Activated CD8-positive, alpha-beta memory T cell treated with anti-CD3 and anti-CD28 coated beads for 48 hours (primary cell): ENCODE results near the gene CHST12.
"Not testable (repeated sequence)": the region's sequence is repeated elsewhere in the genome, so short reads cannot be mapped to it uniquely, and the experiment has no call there.

Experiments used
- DNase-seq, 3 experiments: peaks; one replicate each; pipeline ENCODE4 v3.0.0-alpha.2; 2020; ENCODE audit warnings: low read depth in 2 of 3, low spot score in 2 of 3

The CHST12 gene

DNA sequence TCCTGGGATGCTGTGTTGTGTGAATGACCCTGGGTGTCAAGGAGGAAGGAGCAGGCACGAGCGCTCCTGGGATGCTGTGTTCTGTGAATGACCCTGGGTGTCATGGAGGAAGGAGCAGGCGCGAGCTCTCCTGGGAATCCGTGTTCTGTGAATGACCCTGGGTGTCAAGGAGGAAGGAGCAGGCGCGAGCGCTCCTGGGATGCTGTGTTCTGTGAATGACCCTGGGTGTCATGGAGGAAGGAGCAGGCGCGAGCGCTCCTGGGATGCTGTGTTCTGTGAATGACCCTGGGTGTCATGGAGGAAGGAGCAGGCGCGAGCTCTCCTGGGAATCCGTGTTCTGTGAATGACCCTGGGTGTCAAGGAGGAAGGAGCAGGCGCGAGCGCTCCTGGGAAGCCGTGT lies 25.9 kb upstream of the CHST12 start:
- DNase-seq: not testable (repeated sequence)

DNA sequence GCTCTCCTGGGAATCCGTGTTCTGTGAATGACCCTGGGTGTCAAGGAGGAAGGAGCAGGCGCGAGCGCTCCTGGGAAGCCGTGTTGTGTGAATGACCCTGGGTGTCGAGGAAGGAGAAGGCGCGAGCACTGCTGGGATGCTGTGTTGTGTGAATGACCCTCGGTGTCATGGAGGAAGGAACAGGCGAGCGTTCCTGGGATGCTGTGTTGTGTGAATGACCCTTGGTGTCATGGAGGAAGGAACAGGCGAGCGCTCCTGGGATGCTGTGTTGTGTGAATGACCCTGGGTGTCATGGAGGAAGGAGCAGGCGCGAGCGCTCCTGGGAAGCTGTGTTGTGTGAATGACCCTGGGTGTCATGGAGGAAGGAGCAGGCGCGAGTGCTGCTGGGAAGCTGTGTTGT lies 25.3 kb upstream of the CHST12 start:
- DNase-seq: not testable (repeated sequence)

DNA sequence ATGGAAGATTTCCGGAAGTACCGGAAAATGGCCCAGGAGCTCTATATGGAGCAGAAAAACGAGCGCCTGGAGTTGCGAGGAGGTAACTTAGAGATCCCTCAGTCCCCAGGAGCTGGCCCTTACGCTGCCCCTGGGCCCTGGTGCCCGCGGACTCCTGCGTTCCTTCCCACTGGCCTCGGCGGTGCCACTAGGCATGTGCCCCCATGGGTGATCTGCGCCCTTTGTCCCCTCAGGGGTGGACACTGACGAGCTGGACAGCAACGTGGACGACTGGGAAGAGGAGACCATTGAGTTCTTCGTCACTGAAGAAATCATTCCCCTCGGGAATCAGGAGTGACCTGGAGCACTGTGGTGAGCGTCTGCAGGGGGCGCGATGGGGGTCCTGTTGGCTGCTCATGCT lies 24.2 kb upstream of the CHST12 start:
- DNase-seq: no peak

DNA sequence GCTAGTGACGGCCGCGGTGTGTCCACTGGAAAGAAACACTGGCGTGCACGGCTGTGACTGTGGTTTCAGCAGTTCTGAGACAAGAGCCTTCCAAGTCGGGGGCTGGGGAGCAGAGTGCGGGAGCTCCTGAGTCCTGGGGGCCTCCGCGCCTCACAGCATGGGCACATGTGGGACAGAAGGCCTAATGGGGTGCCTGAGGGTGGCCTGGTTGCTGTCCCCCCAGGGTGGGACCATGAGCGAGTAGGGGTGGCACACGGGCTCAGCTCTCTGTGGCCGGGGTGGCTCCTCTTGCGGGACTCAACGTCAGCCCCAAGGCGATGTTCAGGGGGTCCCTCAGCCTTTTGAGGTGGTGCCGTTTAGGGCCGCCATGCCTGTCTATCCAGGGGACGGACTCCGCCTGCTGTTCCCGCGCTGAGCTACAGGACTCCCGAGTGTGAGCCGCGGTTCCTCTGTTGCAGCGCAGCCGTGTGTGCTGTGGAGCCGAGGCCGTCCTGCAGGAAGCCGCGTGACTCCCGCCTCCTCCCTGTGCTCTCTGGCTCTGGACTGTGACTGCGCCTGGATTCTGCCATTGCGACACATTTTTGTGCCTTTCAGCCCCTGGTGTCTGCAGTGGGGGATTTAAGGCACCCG lies 23.5 kb upstream of the CHST12 start:
- no peak for DNase-seq

- DNase-seq: no peak
Observed at GRCh38 chr7:2380461-2380860, 22.9 kb upstream of the CHST12 start.

DNA sequence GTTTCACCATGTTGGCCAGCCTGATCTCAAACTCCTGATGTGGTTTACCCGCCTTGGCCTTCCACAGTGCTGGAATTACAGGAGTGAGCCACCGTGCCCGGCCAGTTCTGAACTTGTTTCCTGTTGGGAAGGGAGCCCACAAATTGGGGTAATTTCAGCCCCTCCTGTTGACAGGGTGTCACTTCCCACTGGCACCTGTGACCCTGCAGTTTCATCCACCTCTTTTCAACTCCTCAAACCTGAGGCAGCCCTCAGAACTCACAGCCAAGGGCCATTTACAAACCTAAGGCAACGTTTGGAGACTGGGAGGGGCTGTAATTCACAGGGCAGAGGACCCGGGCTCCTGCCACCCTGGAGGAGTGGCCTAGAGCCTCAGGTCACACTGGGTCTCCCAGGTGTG lies 22.2 kb upstream of the CHST12 start:
- DNase-seq: no peak

GRCh38 chr7:2381881-2382509 lies 21.4 kb upstream of the CHST12 start:
- DNase-seq: no peak

DNA sequence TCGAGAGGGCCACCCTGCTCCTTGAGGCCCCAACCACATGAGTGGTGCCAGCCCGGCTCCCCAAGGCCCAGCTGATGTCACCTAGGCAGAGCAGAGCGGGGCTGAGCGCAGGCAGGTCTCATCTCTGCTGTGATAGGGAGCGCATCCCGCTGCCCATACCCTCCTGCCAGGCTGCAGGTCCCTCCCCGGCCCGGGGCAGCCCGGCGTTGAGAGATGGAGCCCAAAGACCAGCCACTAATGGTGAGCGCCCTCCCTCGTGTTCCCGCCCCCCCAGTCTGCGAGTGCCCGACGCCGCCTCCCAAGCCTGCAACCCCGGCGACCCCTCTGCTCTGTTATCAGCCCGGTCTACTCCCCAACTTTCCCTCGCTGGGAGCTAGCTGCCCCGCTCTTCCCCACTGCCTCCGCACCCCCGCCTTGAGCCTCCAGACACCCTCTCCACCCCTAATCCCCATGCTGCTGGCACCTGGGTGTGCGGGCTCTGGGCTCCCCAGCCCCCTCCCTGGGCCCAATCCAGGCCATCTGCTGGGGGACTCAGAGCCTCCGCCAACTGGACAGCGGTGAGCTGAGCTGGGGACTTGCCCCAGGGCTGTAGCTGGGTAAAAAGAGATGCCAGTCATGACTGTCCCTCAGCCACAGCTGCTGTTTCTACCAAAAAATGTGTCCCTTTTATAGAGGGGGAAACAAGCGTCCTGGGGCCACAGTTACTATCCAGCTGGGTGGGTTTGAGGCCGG lies 19.7 kb upstream of the CHST12 start:
- no peak for DNase-seq

- no peak for DNase-seq
Observed at GRCh38 chr7:2384354-2385243, 18.8 kb upstream of the CHST12 start.

GRCh38 chr7:2386122-2386521 lies 17.3 kb upstream of the CHST12 start:
- not testable (repeated sequence) for DNase-seq

- DNase-seq: no peak
Observed at GRCh38 chr7:2386964-2387669, 16.3 kb upstream of the CHST12 start.

DNA sequence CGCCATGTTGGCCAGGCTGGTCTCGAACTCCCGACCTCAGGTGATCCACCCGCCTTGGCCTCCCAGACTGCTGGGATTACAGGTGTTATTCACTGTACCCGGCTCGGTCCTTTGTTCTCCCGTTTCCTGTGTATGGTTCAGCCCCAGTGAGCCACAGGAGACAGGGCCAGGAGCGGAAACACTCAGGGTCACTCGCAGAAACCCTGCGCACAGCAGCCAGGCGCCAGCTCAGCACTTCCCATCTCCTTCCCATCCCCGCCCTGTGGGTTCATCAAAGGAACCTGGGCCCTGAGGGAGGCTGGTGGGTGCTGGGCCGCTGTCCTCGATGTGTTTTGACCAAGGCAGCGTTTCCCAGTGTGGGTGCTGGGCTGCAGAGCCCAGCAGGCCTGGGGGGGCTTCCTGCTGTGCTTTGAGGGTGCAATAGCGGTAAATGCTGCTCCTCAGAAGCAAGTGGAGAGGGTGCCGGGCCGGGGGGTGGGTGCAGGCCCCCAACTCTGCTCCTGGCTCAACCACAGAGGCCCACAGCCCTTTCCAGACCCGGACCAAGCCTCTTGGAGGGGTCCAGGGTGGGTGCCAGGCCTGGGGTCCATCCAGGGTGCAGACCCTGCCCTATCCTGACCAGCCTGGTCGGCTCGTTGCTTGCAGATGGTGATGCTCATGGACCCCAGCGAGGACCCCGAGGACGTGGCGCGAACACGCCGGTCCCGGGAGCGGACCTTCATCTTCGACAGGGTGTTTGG lies 15.3 kb upstream of the CHST12 start:
- DNase-seq: no peak

DNA sequence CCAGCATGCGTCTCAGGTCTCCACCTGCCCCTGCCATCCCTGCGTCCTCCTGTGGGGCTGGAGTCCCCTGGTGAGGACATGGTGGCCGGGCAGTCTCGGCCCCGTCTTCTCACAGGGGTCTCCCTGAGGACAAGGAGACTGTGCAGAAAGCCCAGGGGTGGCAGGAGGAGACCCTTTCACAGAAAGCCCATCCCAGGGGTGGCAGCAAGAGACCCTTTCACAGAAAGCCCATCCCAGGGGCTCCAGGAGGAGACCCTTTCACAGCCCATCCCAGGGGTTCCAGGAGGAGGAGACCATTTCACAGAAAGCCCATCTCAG lies 14.8 kb upstream of the CHST12 start:
- no peak for DNase-seq

DNA sequence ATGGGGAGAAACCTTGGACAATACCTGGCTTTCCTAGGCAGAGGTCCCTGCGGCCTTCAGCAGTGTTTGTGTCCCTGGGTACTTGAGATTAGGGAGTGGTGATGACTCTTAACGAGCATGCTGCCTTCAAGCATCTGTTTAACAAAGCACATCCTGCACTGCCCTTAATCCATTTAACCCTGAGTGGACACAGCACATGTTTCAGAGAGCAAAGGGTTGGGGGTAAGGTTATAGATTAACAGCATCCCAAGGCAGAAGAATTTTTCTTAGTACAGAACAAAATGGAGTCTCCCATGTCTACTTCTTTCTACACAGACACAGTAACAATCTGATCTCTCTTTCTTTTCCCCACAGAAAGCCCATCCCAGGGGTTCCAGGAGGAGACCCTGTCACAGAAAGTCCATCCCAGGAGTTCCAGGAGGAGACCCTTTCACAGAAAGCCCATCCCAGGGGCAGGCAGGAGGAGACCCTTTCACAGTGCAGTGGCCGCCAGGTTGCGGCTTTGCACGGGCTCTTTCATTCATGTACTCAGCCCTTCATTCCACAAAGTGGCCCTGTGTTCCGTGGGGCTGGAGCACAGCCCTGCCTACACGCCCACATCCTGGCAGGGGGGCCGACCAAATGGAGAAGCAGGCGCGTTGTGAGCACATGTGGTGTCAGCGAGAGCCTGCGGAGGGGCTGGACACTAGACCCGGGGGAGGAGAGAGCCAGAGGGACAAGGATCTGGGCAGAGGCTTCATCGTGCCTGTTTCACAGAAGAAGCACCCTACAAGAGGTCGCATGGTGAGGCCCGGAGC lies 13.2 kb upstream of the CHST12 start:
- DNase-seq: not testable (repeated sequence)

- no peak for DNase-seq
Observed at GRCh38 chr7:2393706-2394105, 9.7 kb upstream of the CHST12 start.

- DNase-seq: no peak
Observed at GRCh38 chr7:2394566-2395082, 8.8 kb upstream of the CHST12 start.

DNA sequence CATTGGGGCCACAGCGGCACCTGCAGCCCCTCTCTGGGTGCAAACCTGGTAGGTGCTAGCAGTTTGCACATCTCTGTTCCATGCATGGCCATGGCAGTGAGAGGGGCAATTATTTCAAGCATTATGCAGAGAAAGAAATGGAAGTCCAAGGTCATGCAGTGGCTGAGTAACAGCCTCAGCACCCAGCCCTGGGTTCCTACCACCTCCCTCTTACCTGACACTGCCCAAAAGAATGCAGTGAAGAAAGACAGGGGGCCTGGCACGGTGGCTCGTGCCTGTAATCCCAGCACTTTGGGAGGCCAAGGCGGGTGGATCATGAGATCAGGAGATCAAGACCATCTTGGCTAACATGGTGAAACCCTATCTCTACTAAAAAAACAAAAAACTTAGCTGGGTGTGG lies 4.9 kb upstream of the CHST12 start:
- DNase-seq: no peak

DNA sequence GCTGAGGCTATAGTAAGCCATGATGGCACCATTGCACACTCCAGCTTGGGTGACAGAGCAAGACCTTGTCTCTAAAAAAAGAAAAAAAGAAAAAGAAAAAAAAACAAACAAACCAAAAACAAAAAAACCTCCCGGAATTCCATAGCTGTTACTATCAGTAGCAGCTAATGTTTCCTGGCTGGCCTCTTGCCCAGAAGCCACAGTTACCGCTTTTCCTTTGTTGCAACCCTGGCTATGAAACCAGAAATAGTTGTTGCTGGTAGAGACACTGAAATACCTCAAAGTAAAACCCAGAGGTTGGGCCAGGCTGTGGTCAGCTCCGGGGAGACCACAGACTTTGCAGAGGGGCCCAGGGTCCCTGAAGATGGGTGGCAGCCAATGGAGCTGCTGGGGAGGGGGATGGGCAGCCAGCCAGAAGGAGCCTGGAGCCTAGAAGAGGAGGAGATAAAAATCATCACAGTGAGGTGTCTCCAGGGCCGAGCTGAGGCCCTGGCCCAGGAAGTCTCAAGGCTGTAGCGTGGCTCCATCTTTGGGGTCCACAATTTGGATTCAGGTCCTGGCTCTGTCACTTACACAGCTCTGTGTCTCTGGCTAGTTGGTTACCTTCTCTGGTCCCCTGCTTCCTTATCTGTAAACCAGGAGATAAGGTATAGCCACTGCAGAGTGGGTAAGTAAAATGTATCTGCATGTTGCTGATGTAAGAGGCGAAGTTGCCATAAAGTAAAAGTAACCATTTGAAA lies 3.4 kb upstream of the CHST12 start:
- DNase-seq: no peak

DNA sequence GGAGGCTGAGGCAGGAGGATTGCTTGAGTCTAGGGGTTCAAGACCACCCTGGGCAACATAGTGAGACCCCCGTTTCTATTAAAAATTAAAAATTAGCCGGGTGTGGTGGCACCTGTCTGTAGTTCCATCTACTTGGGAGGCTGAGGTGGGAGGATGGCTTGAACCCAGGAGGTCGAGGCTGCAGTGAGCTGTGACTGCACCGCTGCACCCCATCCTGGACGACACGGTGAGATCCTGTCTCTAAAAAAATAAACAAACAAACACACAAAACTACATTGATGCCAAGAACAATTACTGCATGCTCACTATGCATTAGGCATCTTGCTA lies 761 bp upstream of the CHST12 start:
- DNase-seq: no peak
